ENCODE data around the gene CPNE1. TPM values are rescaled to one million over a fixed set of nuclear protein-coding genes. Genes with fewer than 3 reads are reported as not detected.

The CPNE1 gene
- total and polyA plus RNA-seq, 2 donors (not counting 1 experiment from before 2014, with no cell fraction given), result 88.8 to 146 TPM

DNA sequence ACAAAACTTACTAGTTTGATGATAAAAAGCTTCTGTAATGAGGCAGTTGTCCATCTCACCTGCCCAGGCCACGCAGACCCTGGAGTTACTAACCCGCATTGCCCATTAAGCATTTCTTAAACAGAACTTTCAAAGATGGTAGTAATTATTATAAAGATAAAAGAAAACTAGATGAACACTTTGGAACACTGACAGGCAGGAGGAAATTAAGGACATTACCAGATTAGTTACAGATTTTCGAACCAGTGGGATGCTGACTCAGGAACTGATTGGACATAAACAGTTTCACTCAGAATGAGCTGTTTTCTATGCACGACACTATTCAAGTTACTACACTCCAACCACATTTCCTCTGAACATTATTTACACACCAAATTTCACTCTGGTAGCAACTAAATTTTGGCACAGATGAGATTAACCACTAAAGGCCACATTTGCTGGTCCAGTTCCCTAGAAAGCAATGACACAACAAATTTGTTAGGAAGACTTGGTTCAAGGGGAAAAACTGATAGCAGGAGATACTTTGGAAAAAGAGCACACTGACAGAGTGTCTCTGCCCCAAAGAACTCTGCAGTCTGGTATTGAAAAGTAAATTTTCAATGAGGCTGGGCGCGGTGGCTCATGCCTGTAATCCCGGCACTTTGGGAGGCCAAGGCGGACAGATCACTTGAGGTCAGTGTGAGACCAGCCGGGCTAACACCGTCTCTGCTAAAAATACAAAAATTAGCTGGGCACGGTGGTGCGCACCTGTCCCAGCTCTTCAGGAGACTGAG is 37.5 kb upstream of the CPNE1 start:
- peak; percentile 22 to 56 for DNase-seq (ENCODE audit: low read depth in 2 of 2)
- Histone ChIP-seq H3K9me3 (ENCODE audit: control insufficient read depth, insufficient read depth, low read depth, low read length) (no peaks in the 10 kb centered on the region), H3K4me3 (replicated peaks in 1 of 4; ENCODE audit: control extremely low read depth in 1 of 4, insufficient read depth in 1 of 4, low read depth in 3 of 4, low read length in 4 of 4) (no peak overlapping the region), H3K9ac (ENCODE audit: insufficient read depth, low read length) (no peak overlapping the region), H3K36me3 (ENCODE audit: control insufficient read depth, insufficient read depth, low read length) (peaks cover 11% of the 10 kb centered on the region), H3K4me1 (ENCODE audit: control insufficient read depth, extremely low read depth, insufficient read depth, low read length) (peaks cover 14% of the 10 kb centered on the region), H3K79me2 (ENCODE audit: control insufficient read depth, insufficient read depth, low read length) (peaks cover 33% of the 10 kb centered on the region), H4K20me1 (ENCODE audit: control insufficient read depth, extremely low read depth, insufficient read depth, low read length) (no peaks in the 10 kb centered on the region), H3K27me3 (ENCODE audit: control insufficient read depth, insufficient read depth, low read length) (no peaks in the 10 kb centered on the region), H3K27ac (ENCODE audit: insufficient read depth, low read length) (peak overlapping the region; percentile 68), H2AFZ (ENCODE audit: low read length) (no peak overlapping the region), H3K4me2 (ENCODE audit: extremely low read depth, insufficient read depth, low read length) (no peak overlapping the region)
- TF ChIP-seq EZH2 (IDR thresholded peaks at IDR 0.05; ENCODE audit: low read length, missing control alignments), result no peak
- TF ChIP-seq, protein P1, sequence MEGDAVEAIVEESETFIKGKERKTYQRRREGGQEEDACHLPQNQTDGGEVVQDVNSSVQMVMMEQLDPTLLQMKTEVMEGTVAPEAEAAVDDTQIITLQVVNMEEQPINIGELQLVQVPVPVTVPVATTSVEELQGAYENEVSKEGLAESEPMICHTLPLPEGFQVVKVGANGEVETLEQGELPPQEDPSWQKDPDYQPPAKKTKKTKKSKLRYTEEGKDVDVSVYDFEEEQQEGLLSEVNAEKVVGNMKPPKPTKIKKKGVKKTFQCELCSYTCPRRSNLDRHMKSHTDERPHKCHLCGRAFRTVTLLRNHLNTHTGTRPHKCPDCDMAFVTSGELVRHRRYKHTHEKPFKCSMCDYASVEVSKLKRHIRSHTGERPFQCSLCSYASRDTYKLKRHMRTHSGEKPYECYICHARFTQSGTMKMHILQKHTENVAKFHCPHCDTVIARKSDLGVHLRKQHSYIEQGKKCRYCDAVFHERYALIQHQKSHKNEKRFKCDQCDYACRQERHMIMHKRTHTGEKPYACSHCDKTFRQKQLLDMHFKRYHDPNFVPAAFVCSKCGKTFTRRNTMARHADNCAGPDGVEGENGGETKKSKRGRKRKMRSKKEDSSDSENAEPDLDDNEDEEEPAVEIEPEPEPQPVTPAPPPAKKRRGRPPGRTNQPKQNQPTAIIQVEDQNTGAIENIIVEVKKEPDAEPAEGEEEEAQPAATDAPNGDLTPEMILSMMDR (conservative IDR thresholded peaks at IDR 0.05 in 1 of 2, IDR thresholded peaks at IDR 0.05 in 1 of 2; ENCODE audit: low read depth in 1 of 2, low read length in 2 of 2), result no peak

DNA sequence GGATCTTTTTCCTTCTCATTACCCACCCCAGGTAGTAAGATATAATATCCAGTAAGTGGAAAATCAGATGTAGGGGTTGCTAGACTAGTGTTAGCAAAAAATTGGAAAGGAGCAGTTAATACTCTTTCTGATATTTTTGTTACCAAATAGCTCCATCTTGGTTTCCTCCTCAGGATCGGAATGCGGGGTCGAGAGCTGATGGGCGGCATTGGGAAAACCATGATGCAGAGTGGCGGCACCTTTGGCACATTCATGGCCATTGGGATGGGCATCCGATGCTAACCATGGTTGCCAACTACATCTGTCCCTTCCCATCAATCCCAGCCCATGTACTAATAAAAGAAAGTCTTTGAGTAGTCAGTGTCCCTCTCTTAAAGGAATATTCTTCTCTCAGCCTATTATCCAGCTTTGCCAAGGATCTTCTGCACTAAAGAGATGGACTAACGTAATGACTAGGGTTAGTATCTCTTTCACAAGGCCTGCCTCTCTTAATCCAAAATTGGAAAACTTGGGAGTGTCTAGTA is 36.0 kb upstream of the CPNE1 start:
- H3K4me3 ChIP-seq (replicated peaks in 1 of 4; ENCODE audit: control extremely low read depth in 1 of 4, insufficient read depth in 1 of 4, low read depth in 3 of 4, low read length in 4 of 4), result peak overlapping the region in 3 of 4 experiments; percentile 94 to 100 (median 94)
- H3K79me2 ChIP-seq (ENCODE audit: control insufficient read depth, insufficient read depth, low read length), result peaks cover 29% of the 10 kb centered on the region
- no peak for TF ChIP-seq EZH2 (IDR thresholded peaks at IDR 0.05; ENCODE audit: low read length, missing control alignments)
- TF ChIP-seq, protein P1 (conservative IDR thresholded peaks at IDR 0.05 in 1 of 2, IDR thresholded peaks at IDR 0.05 in 1 of 2; ENCODE audit: low read depth in 1 of 2, low read length in 2 of 2), result no peak
- no peak for DNase-seq (ENCODE audit: low read depth in 2 of 2)
- H3K9me3 ChIP-seq (ENCODE audit: control insufficient read depth, insufficient read depth, low read depth, low read length), result no peaks in the 10 kb centered on the region
- no peak overlapping the region for H2AFZ ChIP-seq (ENCODE audit: low read length)
- H3K4me2 ChIP-seq (ENCODE audit: extremely low read depth, insufficient read depth, low read length), result peak overlapping the region; percentile 89
- H3K27me3 ChIP-seq (ENCODE audit: control insufficient read depth, insufficient read depth, low read length), result no peaks in the 10 kb centered on the region
- H4K20me1 ChIP-seq (ENCODE audit: control insufficient read depth, extremely low read depth, insufficient read depth, low read length), result no peaks in the 10 kb centered on the region
- H3K4me1 ChIP-seq (ENCODE audit: control insufficient read depth, extremely low read depth, insufficient read depth, low read length), result peaks cover 14% of the 10 kb centered on the region
- H3K36me3 ChIP-seq (ENCODE audit: control insufficient read depth, insufficient read depth, low read length), result peaks cover 8% of the 10 kb centered on the region
- no peak overlapping the region for H3K9ac ChIP-seq (ENCODE audit: insufficient read depth, low read length)
- H3K27ac ChIP-seq (ENCODE audit: insufficient read depth, low read length), result peak overlapping the region; percentile 98

DNA sequence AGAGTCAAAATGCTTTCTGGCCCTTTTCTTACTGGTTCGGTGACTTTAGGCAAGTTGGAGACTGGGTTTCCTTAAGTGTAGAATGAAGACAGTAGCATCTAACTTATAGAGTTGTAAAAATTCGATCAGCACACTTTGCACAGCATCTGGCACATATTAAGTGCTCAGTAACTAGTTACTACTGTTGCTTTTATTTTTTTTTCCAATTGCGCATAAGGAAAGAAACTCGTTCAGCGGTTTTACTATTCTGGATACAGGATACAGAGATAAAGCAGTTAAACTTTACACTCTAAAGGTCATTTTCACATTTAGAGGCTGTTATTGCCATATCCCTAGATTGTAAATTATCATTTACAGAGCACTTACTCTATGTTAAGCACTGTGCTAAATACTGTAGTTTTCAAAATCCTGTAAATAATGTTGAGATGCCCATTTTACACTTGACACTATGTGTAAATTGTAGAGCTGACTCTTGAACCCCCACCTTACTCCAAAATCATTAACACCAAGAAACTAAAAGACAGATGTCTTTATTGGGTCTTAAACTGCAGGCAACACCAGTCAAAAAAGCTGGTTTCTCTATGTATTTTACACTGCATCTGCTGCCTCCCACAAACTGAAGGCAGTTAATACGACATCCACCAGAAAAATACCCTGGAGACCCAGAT is 35.4 kb upstream of the CPNE1 start:
- H4K20me1 ChIP-seq (ENCODE audit: control insufficient read depth, extremely low read depth, insufficient read depth, low read length), result no peaks in the 10 kb centered on the region
- H3K4me1 ChIP-seq (ENCODE audit: control insufficient read depth, extremely low read depth, insufficient read depth, low read length), result peaks cover 14% of the 10 kb centered on the region
- H3K4me2 ChIP-seq (ENCODE audit: extremely low read depth, insufficient read depth, low read length), result peak overlapping the region; percentile 89
- H2AFZ ChIP-seq (ENCODE audit: low read length), result no peak overlapping the region
- peaks cover 27% of the 10 kb centered on the region for H3K79me2 ChIP-seq (ENCODE audit: control insufficient read depth, insufficient read depth, low read length)
- peak overlapping the region; percentile 98 for H3K9ac ChIP-seq (ENCODE audit: insufficient read depth, low read length)
- H3K36me3 ChIP-seq (ENCODE audit: control insufficient read depth, insufficient read depth, low read length), result peaks cover 8% of the 10 kb centered on the region
- TF ChIP-seq EZH2 (IDR thresholded peaks at IDR 0.05; ENCODE audit: low read length, missing control alignments), result no peak
- TF ChIP-seq, protein P1 (conservative IDR thresholded peaks at IDR 0.05 in 1 of 2, IDR thresholded peaks at IDR 0.05 in 1 of 2; ENCODE audit: low read depth in 1 of 2, low read length in 2 of 2), result no peak
- DNase-seq (ENCODE audit: low read depth in 2 of 2), result no peak
- H3K27me3 ChIP-seq (ENCODE audit: control insufficient read depth, insufficient read depth, low read length), result no peaks in the 10 kb centered on the region
- H3K9me3 ChIP-seq (ENCODE audit: control insufficient read depth, insufficient read depth, low read depth, low read length), result no peaks in the 10 kb centered on the region
- H3K27ac ChIP-seq (ENCODE audit: insufficient read depth, low read length), result peak overlapping the region; percentile 98
- peak overlapping the region; percentile 94 to 100 (median 94) for H3K4me3 ChIP-seq (replicated peaks in 1 of 4; ENCODE audit: control extremely low read depth in 1 of 4, insufficient read depth in 1 of 4, low read depth in 3 of 4, low read length in 4 of 4)

All from fibroblast of lung (primary cell).